C1 segment of cervical spinal cord (tissue), 14 donors: ENCODE measurements around the gene CFAP298.
"Not testable (repeated sequence)": the region's sequence is repeated elsewhere in the genome, so short reads cannot be mapped to it uniquely, and the experiment has no call there.

Source experiments
- DNase-seq, 14 donors: peaks; one replicate each; lab custom pipeline; 2025; lab: John Stamatoyannopoulos, UW

Gene CFAP298

GRCh38 chr21:32612075-32612998 is at the start of gene CFAP298:
CFAP298 (minus strand) TSS chr21:32612377; CDS start chr21:32612243, 134 bp downstream.
- DNase-seq: peak; percentile 40 to 98 (median 94)

GRCh38 chr21:32661026-32661782 is 49.0 kb upstream of the CFAP298 start:
- not testable (repeated sequence) for DNase-seq

- no peak for DNase-seq
These were observed 46.3 kb upstream of the CFAP298 start for GRCh38 chr21:32658524-32658923.

GRCh38 chr21:32653326-32653901 is 41.2 kb upstream of the CFAP298 start:
- no peak for DNase-seq

GRCh38 chr21:32648165-32648564 is 36.0 kb upstream of the CFAP298 start:
- no peak for DNase-seq

GRCh38 chr21:32645261-32646182 is 33.3 kb upstream of the CFAP298 start:
- no peak for DNase-seq

GRCh38 chr21:32641710-32642698 is 29.8 kb upstream of the CFAP298 start:
- peak in 7 of 14 donors; percentile 1 to 17 (median 5) for DNase-seq

- no peak for DNase-seq
These were observed 14.5 kb upstream of the CFAP298 start for GRCh38 chr21:32626621-32627196.

- not testable (repeated sequence) for DNase-seq
These were observed 6.0 kb upstream of the CFAP298 start for GRCh38 chr21:32618218-32618617.

GRCh38 chr21:32613436-32614043 is 1.4 kb upstream of the CFAP298 start:
- DNase-seq: no peak

- DNase-seq: no peak
These were observed 791 bp upstream of the CFAP298 start for GRCh38 chr21:32612999-32613337.

GRCh38 chr21:32611471-32611997 is 643 bp downstream of the CFAP298 start:
- peak in 1 of 14 donors; percentile 45 for DNase-seq

- not testable (repeated sequence) for DNase-seq
These were observed 1.2 kb downstream of the CFAP298 start for GRCh38 chr21:32610940-32611339.

- no peak for DNase-seq
These were observed 3.3 kb downstream of the CFAP298 start for GRCh38 chr21:32608851-32609250.

GRCh38 chr21:32605469-32605868 is 6.7 kb downstream of the CFAP298 start:
- no peak for DNase-seq

- DNase-seq: peak in 3 of 14 donors; percentile 5 to 89 (median 9)
These were observed 7.7 kb downstream of the CFAP298 start for GRCh38 chr21:32604464-32604863.

GRCh38 chr21:32603131-32603530 is 9.0 kb downstream of the CFAP298 start:
- DNase-seq: no peak

GRCh38 chr21:32602099-32602498 is 10.1 kb downstream of the CFAP298 start:
- DNase-seq: peak in 1 of 14 donors; percentile 28

GRCh38 chr21:32599526-32599925 is 12.7 kb downstream of the CFAP298 start:
- DNase-seq: no peak
